ENCODE measurements around the gene SLC25A36.
"Not testable (repeated sequence)": the region's sequence is repeated elsewhere in the genome, so short reads cannot be mapped to it uniquely, and the experiment has no call there.

The SLC25A36 gene

DNA sequence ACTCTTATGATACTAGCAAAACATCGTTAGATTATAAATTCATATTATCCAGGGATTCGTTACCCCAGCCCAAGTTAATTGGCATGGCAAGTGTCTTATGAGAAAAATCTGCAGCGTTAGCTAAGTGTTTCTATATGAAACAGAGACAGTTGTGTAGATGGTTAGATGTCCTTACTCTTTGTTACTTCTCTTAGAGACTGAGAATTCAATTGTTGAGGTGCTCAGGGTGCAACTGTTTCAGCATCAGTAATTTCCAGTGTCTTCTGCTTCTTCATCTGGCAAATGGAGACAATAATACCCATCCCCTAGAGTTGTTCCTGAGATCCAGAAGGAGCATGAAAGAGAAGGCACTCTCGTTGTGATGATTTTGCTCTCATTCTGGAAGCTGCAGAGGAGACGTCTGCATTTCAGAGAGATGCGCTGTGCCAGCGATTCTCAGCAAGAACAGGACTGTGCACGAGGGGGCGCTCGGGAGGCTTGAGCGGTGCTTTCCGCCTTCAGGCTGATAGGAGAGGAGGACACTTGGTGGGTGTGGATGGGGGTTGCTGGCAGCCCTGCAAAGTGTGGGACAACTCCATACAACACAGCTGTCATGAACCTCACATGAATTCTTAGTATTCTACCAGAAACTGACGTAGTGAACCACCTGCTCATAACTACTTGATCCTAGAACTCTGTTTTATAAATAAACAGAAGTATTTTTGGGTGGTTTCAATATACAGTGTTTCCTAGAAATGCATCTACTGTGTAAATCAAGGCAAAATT lies 69.8 kb downstream of the SLC25A36 start:
- Histone ChIP-seq H3K27ac (ENCODE audit: low read depth, low read length) (no peak overlapping the region), H3K36me3 (ENCODE audit: control insufficient read depth, insufficient read depth, low read length) (no peaks in the 10 kb centered on the region), H3K9ac (ENCODE audit: low read length) (no peak overlapping the region), H3K4me1 (ENCODE audit: control insufficient read depth, insufficient read depth, low read length) (no peaks in the 10 kb centered on the region), H3K27me3 (ENCODE audit: control insufficient read depth, insufficient read depth, low read length) (no peaks in the 10 kb centered on the region), H3K4me3 (ENCODE audit: low read length) (no peak overlapping the region)

DNA sequence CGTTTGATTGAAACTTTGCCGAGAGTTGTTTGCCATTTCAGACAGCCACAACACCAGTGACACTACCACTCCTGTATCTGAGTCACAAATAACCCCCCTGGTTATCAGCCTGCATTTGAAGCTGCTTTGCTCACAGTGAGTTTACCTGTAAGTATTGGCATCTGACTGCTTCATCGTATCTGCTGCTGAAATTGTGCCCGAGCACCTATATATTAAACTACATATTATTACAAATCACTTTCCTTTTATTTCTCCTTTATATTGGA lies 70.3 kb downstream of the SLC25A36 start:
- Histone ChIP-seq H3K36me3 (ENCODE audit: control insufficient read depth, insufficient read depth, low read length) (no peaks in the 10 kb centered on the region), H3K27ac (ENCODE audit: low read depth, low read length) (no peak overlapping the region), H3K4me3 (ENCODE audit: low read length) (no peak overlapping the region), H3K9ac (ENCODE audit: low read length) (no peak overlapping the region), H3K4me1 (ENCODE audit: control insufficient read depth, insufficient read depth, low read length) (no peaks in the 10 kb centered on the region), H3K27me3 (ENCODE audit: control insufficient read depth, insufficient read depth, low read length) (no peaks in the 10 kb centered on the region)

DNA sequence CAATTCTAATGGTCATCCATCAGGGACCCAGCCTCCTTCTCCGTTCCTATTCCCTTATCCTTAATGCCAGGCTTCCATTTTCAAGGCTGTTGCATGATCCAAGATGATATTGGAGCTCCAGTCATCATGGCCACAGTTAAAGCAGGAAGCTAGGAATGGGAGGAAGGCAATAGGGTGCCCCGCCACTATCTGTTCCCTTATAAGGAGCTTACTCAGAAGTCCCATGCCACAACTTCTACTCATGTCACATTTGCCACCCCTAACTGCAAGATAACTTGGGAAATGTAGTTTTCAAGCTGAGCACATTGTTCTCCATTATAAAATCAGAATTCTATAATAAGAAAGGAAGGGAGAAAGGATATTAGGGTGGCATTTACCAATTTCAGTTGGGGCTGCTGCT lies 70.9 kb downstream of the SLC25A36 start:
- Histone ChIP-seq H3K36me3 (ENCODE audit: control insufficient read depth, insufficient read depth, low read length) (no peaks in the 10 kb centered on the region), H3K9ac (ENCODE audit: low read length) (no peak overlapping the region), H3K4me1 (ENCODE audit: control insufficient read depth, insufficient read depth, low read length) (no peaks in the 10 kb centered on the region), H3K27me3 (ENCODE audit: control insufficient read depth, insufficient read depth, low read length) (no peaks in the 10 kb centered on the region), H3K27ac (ENCODE audit: low read depth, low read length) (no peak overlapping the region), H3K4me3 (ENCODE audit: low read length) (no peak overlapping the region)

DNA sequence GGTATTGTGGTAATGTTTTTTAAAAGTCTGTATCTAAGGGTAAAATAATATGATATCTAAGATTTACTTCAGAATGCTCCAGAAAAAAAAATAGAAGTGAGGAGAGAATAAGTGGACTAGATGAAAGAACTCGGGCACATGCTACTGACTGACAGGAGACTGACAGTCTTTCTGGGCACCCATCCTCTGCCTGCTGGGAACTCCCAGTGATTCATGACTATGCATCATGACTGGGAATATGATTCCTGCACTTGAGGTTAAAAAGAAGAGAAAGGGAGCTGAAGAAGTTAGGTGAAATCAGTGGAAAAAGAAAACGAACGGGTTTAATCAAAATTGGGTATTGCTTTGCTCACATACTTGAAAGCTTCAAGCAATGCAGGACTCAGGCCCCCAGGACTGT lies 73.8 kb downstream of the SLC25A36 start:
- Histone ChIP-seq H3K27me3 (ENCODE audit: control insufficient read depth, insufficient read depth, low read length) (no peaks in the 10 kb centered on the region), H3K36me3 (ENCODE audit: control insufficient read depth, insufficient read depth, low read length) (no peaks in the 10 kb centered on the region), H3K4me1 (ENCODE audit: control insufficient read depth, insufficient read depth, low read length) (no peaks in the 10 kb centered on the region), H3K4me3 (ENCODE audit: low read length) (no peak overlapping the region), H3K9ac (ENCODE audit: low read length) (no peak overlapping the region), H3K27ac (ENCODE audit: low read depth, low read length) (no peak overlapping the region)

DNA sequence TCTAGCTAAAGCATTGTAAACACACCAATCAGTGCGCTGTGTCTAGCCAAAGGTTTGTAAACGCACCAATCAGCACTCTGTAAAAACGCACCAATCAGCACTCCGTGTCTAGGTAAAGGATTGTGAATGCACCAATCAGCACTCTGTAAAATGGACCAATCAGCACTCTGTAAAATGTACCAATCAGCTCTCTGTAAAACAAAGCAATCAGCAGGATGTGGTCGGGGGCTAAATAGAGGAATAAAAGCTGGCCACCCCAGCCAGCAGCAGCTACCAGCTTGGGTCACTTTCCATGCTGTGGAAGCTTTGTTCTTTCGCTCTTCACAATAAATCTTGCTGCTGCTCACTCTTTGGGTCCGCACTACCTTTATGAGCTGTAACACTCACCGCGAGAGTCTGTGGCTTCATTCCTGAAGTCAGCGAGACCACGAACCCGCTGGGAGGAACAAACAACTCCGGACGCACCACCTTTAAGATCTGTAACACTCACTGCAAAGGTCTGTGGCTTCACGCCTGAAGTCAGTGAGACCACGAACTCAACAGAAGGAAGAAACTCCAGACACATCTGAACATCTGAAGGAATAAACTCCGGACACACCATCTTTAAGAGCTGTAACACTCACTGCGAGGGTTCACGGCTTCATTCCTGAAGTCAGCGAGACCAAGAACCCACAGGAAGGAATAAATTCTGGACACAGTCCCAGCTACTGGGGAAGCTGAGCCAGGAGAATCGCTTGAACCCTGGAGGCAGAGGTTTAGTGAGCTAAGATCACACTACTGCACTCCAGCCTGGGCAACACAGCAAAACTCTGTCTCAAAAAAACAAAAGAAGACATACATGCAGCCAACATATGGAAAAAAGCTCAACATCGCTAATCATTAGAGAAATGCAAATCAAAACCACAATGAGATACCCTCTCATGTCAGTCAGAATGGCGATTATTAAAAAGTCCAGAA lies 76.0 kb downstream of the SLC25A36 start:
- H3K36me3 ChIP-seq (ENCODE audit: control insufficient read depth, insufficient read depth, low read length); H3K4me1 ChIP-seq (ENCODE audit: control insufficient read depth, insufficient read depth, low read length); H3K27ac ChIP-seq (ENCODE audit: low read depth, low read length); H3K4me3 ChIP-seq (ENCODE audit: low read length); H3K9ac ChIP-seq (ENCODE audit: low read length); H3K27me3 ChIP-seq (ENCODE audit: control insufficient read depth, insufficient read depth, low read length): not testable (repeated sequence)

DNA sequence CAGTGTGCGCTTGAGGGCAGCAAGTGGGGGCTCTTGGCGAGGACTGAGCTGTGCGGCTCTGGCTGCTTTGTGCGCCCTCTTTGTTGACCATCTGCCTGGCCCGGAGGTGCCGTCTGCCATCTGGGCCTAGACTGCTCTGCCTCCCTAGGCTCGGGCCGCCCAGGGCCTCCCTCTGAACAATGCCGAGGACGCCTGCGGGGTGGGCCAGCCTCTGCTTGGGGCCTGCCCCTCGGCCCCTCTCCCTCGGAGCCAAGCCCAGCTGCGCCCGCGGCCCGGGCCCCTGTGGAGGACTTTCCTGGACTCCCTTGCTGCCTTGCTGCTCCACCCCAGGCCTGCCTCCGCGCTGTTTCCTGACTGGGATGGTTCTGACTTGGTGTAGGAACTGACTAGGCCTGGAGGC lies 77.6 kb downstream of the SLC25A36 start:
- H3K4me1 ChIP-seq (ENCODE audit: control insufficient read depth, insufficient read depth, low read length), result no peaks in the 10 kb centered on the region
- no peak overlapping the region for H3K27ac ChIP-seq (ENCODE audit: low read depth, low read length)
- no peaks in the 10 kb centered on the region for H3K36me3 ChIP-seq (ENCODE audit: control insufficient read depth, insufficient read depth, low read length)
- H3K4me3 ChIP-seq (ENCODE audit: low read length), result no peak overlapping the region
- H3K27me3 ChIP-seq (ENCODE audit: control insufficient read depth, insufficient read depth, low read length), result no peaks in the 10 kb centered on the region
- H3K9ac ChIP-seq (ENCODE audit: low read length), result no peak overlapping the region

DNA sequence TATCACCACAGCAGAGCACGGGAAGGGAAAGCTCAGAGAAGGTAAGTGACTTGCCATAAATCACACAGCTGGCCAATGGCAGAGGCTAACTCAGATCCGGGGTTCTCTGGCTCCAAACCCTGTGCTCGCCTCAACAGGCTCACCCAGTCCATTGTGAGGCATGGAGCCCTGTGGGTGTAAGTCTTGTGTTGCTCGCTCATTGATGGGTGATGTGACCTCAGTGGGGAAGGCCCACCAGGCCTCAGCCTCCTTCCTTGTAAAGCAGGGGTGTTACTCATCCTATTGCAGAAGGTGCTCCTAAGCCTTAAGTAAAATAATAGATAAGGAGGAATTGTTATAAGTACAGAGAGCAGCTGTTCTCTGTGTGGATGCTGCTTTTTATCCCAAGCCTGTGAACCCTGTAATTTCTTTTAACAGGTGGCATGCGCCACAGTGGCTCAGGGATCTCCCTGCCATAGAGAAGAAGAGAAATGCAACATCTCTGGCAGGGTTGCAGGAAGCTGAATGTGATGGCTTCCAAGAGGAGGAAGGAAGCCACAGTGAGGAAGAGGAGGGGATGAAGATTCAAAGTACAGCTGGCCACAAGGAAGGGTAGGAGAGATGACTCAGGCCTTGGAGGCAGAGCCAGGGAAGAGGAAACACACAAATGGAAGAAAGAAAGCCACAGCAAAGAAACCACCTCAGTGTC lies 78.7 kb downstream of the SLC25A36 start:
- Histone ChIP-seq H3K4me1 (ENCODE audit: control insufficient read depth, insufficient read depth, low read length) (no peaks in the 10 kb centered on the region), H3K36me3 (ENCODE audit: control insufficient read depth, insufficient read depth, low read length) (no peaks in the 10 kb centered on the region)

DNA sequence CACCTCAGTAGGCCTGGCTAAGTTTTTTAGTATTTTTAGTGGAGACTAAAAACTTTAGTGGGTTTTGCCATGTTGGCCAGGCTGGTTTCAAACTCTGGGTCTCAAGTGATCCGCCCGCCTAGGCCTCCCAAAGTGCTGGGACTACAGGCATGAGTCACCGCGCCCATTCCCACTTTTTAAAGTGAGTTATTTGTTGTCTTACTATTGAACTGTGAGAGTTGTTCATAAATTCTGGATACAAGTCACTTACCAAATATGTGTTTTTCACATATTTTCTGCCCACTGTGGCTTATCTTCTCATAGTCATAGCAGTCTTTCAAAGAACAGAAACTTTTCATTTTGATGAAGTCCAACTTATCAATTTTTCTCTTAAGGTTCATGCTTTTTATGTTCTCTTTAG lies 79.6 kb downstream of the SLC25A36 start:
- Histone ChIP-seq H3K4me3 (ENCODE audit: low read length) (no peak overlapping the region), H3K27me3 (ENCODE audit: control insufficient read depth, insufficient read depth, low read length) (no peaks in the 10 kb centered on the region), H3K36me3 (ENCODE audit: control insufficient read depth, insufficient read depth, low read length) (no peaks in the 10 kb centered on the region), H3K9ac (ENCODE audit: low read length) (no peak overlapping the region), H3K4me1 (ENCODE audit: control insufficient read depth, insufficient read depth, low read length) (no peaks in the 10 kb centered on the region), H3K27ac (ENCODE audit: low read depth, low read length) (no peak overlapping the region)

More for the DNA sequence above, 78.7 kb downstream of the SLC25A36 start:
- no peaks in the 10 kb centered on the region for H3K27me3 ChIP-seq (ENCODE audit: control insufficient read depth, insufficient read depth, low read length)
- H3K9ac ChIP-seq (ENCODE audit: low read length), result no peak overlapping the region
- H3K4me3 ChIP-seq (ENCODE audit: low read length), result no peak overlapping the region
- no peak overlapping the region for H3K27ac ChIP-seq (ENCODE audit: low read depth, low read length)
